IMR-90 (cell line): Measurements from ENCODE around the gene UTP3. TPM values are rescaled to one million over a fixed set of nuclear protein-coding genes. Genes with fewer than 3 reads are reported as not detected.
"Not testable (repeated sequence)": the region's sequence is repeated elsewhere in the genome, so short reads cannot be mapped to it uniquely, and the experiment has no call there.

Experiments used
- ATAC-seq: fragments of 200-7000 bp; cut with Tn5 transposase; 2 replicates; pipeline ENCODE4 v1.9.1; 2020; ENCODE audit warnings: low read depth, mild to moderate bottlenecking, moderate library complexity
- BruUV-seq: library from RNA; stranded (reverse); fragments of 400-500 nt; replicated peaks from 2 replicates; lab custom pipeline; 2021; lab: Mats Ljungman, UMichigan
- CTCF ChIA-PET: fragments of 300-600 bp; formaldehyde crosslinking; extraction: SDS; loops from one replicate; lab custom pipeline; 2021; ENCODE audit warnings: antibody characterized with exemption; lab: Yijun Ruan, JAX
- POLR2A ChIA-PET: fragments of 300-600 bp; sonication (Branson Sonifier 250); formaldehyde crosslinking; loops from one replicate; lab custom pipeline; 2022; ENCODE audit warnings: antibody characterized with exemption; ENCODE audit not compliant: unreplicated experiment; lab: Charles Lee
- DNase-seq: peaks from one replicate; pipeline ENCODE4 v3.0.0; 2013
- H2AFZ ChIP-seq: replicated peaks from 2 replicates; pipeline ENCODE3; 2013; ENCODE audit warnings: low read length, mild to moderate bottlenecking; ENCODE audit not compliant: poor library complexity
- H2AK5ac ChIP-seq: 2 replicates; pipeline ENCODE4 v1.6.1; 2013; ENCODE audit warnings: low read depth, low read length, inconsistent platforms
- H2AK9ac ChIP-seq: replicated peaks from 2 replicates; pipeline ENCODE3; 2013; ENCODE audit warnings: mild to moderate bottlenecking, low read depth, low read length, moderate library complexity; ENCODE audit not compliant: poor library complexity
- H2BK120ac ChIP-seq: 2 replicates; pipeline ENCODE4 v1.6.1; 2013; ENCODE audit warnings: low read depth, low read length, inconsistent platforms
- H2BK15ac ChIP-seq: 3 replicates; pipeline ENCODE4 v1.6.1; 2013; ENCODE audit warnings: low read depth, low read length, inconsistent platforms
- H2BK20ac ChIP-seq: 2 replicates; pipeline ENCODE4 v1.6.1; 2013; ENCODE audit warnings: low read depth, mild to moderate bottlenecking, inconsistent platforms, low read length, moderate library complexity
- H2BK5ac ChIP-seq: 2 replicates; pipeline ENCODE4 v1.6.1; 2013; ENCODE audit warnings: mild to moderate bottlenecking, low read depth, low read length, inconsistent platforms; ENCODE audit not compliant: poor library complexity, severe bottlenecking
- H3K14ac ChIP-seq: replicated peaks from 2 replicates; pipeline ENCODE4 v1.6.1; 2013; ENCODE audit warnings: low read depth, low read length, inconsistent platforms
- H3K18ac ChIP-seq: 2 replicates; pipeline ENCODE4 v1.6.1; 2013; ENCODE audit warnings: low read depth, low read length, control low read depth
- H3K23ac ChIP-seq: 2 replicates; pipeline ENCODE4 v1.6.1; 2013; ENCODE audit warnings: low read depth, low read length, inconsistent platforms
- H3K27ac ChIP-seq: 2 replicates; pipeline ENCODE4 v1.5.1; 2013; ENCODE audit warnings: mild to moderate bottlenecking, control low read depth, low read length; ENCODE audit not compliant: insufficient read depth
- H3K27me3 ChIP-seq: 2 replicates; pipeline ENCODE4 v1.6.1; 2013; ENCODE audit warnings: low read length; ENCODE audit not compliant: control insufficient read depth, insufficient read depth
- H3K36me3 ChIP-seq: 2 replicates; pipeline ENCODE4 v1.6.1; 2013; ENCODE audit warnings: low read length, mixed read lengths; ENCODE audit not compliant: control insufficient read depth, insufficient read depth
- H3K4ac ChIP-seq: 2 replicates; pipeline ENCODE4 v1.6.1; 2013; ENCODE audit warnings: low read depth, low read length, inconsistent platforms
- H3K4me1 ChIP-seq: 2 replicates; pipeline ENCODE4 v1.6.1; 2013; ENCODE audit warnings: low read length, mixed read lengths; ENCODE audit not compliant: control insufficient read depth, insufficient read depth
- H3K4me2 ChIP-seq: 2 replicates; pipeline ENCODE4 v1.6.1; 2013; ENCODE audit warnings: low read depth, mild to moderate bottlenecking, control low read depth, low read length, moderate library complexity
- H3K4me3 ChIP-seq: 2 replicates; pipeline ENCODE4 v1.5.1; 2013; ENCODE audit warnings: low read depth, mild to moderate bottlenecking, control low read depth, low read length, moderate library complexity; ENCODE audit not compliant: insufficient read depth
- H3K56ac ChIP-seq: 2 replicates; pipeline ENCODE4 v1.6.1; 2013; ENCODE audit warnings: low read length, inconsistent platforms; ENCODE audit not compliant: insufficient read depth; ENCODE audit errors: extremely low read depth
- H3K79me1 ChIP-seq, 2 experiments: 2 replicates each; pipeline ENCODE4 v1.6.1; 2013; ENCODE audit warnings: low read length in 2 of 2, inconsistent platforms in 1 of 2, low read depth in 1 of 2
- H3K9ac ChIP-seq: 2 replicates; pipeline ENCODE4 v1.6.1; 2013; ENCODE audit warnings: low read depth, low read length, control low read depth
- H3K9me1 ChIP-seq: 2 replicates; pipeline ENCODE4 v1.6.1; 2013; ENCODE audit warnings: low read length, inconsistent platforms; ENCODE audit not compliant: insufficient read depth
- H3K9me3 ChIP-seq: 2 replicates; pipeline ENCODE4 v1.6.1; 2013; ENCODE audit warnings: low read length; ENCODE audit not compliant: control insufficient read depth, insufficient read depth
- H4K20me1 ChIP-seq: 2 replicates; pipeline ENCODE4 v1.6.1; 2013; ENCODE audit warnings: low read length, inconsistent platforms; ENCODE audit not compliant: insufficient read depth
- H4K5ac ChIP-seq: 2 replicates; pipeline ENCODE4 v1.6.1; 2013; ENCODE audit warnings: mild to moderate bottlenecking, low read depth, low read length, control low read depth
- H4K8ac ChIP-seq, 2 experiments: 2 replicates each; pipeline ENCODE4 v1.6.1; 2013; ENCODE audit warnings: low read depth in 2 of 2, low read length in 2 of 2, control low read depth in 1 of 2, inconsistent platforms in 1 of 2
- H4K91ac ChIP-seq: 2 replicates; pipeline ENCODE4 v1.6.1; 2013; ENCODE audit warnings: low read depth, low read length, inconsistent platforms; ENCODE audit not compliant: insufficient read depth
- WGBS, 2 experiments: methylation state at CpG; one replicate each; pipeline versions ENCODE4 v1.1.5 to v1.1.7; 2013; ENCODE audit warnings: missing lambda C conversion rate in 2 of 2; ENCODE audit not compliant: insufficient read length in 1 of 2; ENCODE audit errors: extremely low coverage in 2 of 2; 5-methylcytosine and 5-hydroxymethylcytosine counted together
- dilution Hi-C: fragments of 300-500 bp; cut with HindIII; formaldehyde crosslinking; loops from one replicate; pipeline ENCODE4 v1.14.3; 2018; ENCODE audit warnings: low sequenced_read_pairs; ENCODE audit not compliant: unreplicated experiment
- in situ Hi-C: fragments of 300-500 bp; cut with MboI; formaldehyde crosslinking; loops from 3 replicates; pipeline ENCODE4 v1.14.3; 2019; ENCODE audit warnings: low sequenced_read_pairs, inconsistent platforms, mixed read lengths
- intact Hi-C: fragments of 100-400 bp; cut with micrococcal nuclease; formaldehyde crosslinking; loops from 2 replicates; pipeline ENCODE4 v1.10.0; 2022
- polyA plus RNA-seq, 3 experiments: library from polyadenylated mRNA; depleted of rRNA; stranded (reverse); fragments of >200 nt; gene quantifications; 2 replicates each; pipeline ENCODE4 v1.2.3, GENCODE V29; 2012; ENCODE audit warnings: low replicate concordance in 1 of 3
- total RNA-seq: library from RNA; depleted of rRNA; stranded (reverse); fragments of >200 nt; gene quantifications from 2 replicates; pipeline ENCODE4 v1.2.3, GENCODE V29; 2012

UTP3 gene
- total and polyA plus RNA-seq, 2 of the 4 experiments (the other 2 are of a cell fraction) = 14.9 to 30.7 TPM

DNA sequence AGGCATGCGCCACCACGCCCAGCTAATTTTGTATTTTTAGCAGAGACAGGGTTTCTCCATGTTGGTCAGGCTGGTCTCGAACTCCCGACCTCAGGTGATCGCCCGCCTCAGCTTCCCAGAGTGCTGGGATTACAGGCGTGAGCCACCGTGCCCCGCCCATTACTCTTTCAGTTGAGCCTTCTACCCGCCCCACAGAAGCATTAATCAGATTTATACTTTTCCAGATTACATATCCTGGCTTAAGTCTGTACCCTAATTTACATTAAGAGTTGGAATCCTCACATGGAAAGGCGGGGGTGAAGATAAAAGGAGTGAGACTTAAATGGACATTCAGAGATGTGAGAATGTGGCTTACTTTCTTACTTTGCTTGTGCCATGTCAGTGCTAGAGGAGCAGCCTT lies 38.2 kb downstream of the UTP3 start:
- H3K4me1 ChIP-seq, intact Hi-C loops, H3K9me1 ChIP-seq, dilution Hi-C loops, H3K9me3 ChIP-seq, DNase-seq, H2AK9ac ChIP-seq, H3K14ac ChIP-seq, CTCF ChIA-PET, H2BK5ac ChIP-seq, H4K91ac ChIP-seq, H2AFZ ChIP-seq, H3K9ac ChIP-seq, H3K36me3 ChIP-seq, in situ Hi-C loops, H2BK15ac ChIP-seq, H2AK5ac ChIP-seq, H2BK20ac ChIP-seq, H4K20me1 ChIP-seq, H3K23ac ChIP-seq, H3K4ac ChIP-seq, BruUV-seq, H4K5ac ChIP-seq, H3K4me2 ChIP-seq, H3K56ac ChIP-seq, H3K27ac ChIP-seq, H3K4me3 ChIP-seq, H3K18ac ChIP-seq, H3K27me3 ChIP-seq, ATAC-seq, H4K8ac ChIP-seq, H2BK120ac ChIP-seq: not testable (repeated sequence)
- H3K79me1 ChIP-seq = peaks cover 20 to 55% of the 10 kb centered on the region in 2 experiments
- no CpG with 5 or more reads among the region's 11 CpGs for WGBS, 2 experiments
- POLR2A ChIA-PET = interaction anchor here (0.6 kb wide), 1 partner anchor 13 kb away, joined by 3 read pairs; no protein-coding TSS in a partner anchor
